ENCODE results near the gene C19orf67. TPM values are rescaled to one million over a fixed set of nuclear protein-coding genes. Genes with fewer than 3 reads are reported as not detected.
"Not testable (repeated sequence)": the region's sequence is repeated elsewhere in the genome, so short reads cannot be mapped to it uniquely, and the experiment has no call there.

C19orf67 gene
- total and polyA plus RNA-seq, 8 donors: not detected

- no peak for DNase-seq
- no peak for FAIRE-seq
- no peak for ATAC-seq
- Histone ChIP-seq H3K36me3 (peaks cover 0 to 6% (median 0%) of the 10 kb centered on the region in 3 donors), H3K9me3 (no peaks in the 10 kb centered on the region), H3K27ac (no peak overlapping the region), H3K4me1 (no peaks in the 10 kb centered on the region), H3K4me3 (no peak overlapping the region), H3K27me3 (no peaks in the 10 kb centered on the region)
- no peak for TF ChIP-seq CTCF (IDR thresholded peaks at IDR 0.05)
- 83 to 90% methylated on average over 6 of the region's 6 CpGs for WGBS, 2 donors
- intact Hi-C loops (cut with DNase I): no loop called here
These were observed 33.1 kb downstream of the C19orf67 start for GRCh38 chr19:14052470-14052869.

GRCh38 chr19:14051980-14052379 lies 33.6 kb downstream of the C19orf67 start:
- Histone ChIP-seq H3K4me1 (no peaks in the 10 kb centered on the region), H3K27ac (no peak overlapping the region), H3K4me3 (no peak overlapping the region), H3K27me3 (no peaks in the 10 kb centered on the region), H3K36me3 (peaks cover 0 to 6% (median 0%) of the 10 kb centered on the region in 3 donors), H3K9me3 (no peaks in the 10 kb centered on the region)
- no peak for FAIRE-seq
- no peak for TF ChIP-seq CTCF (IDR thresholded peaks at IDR 0.05)
- intact Hi-C loops (cut with DNase I): no loop called here
- peak in 1 of 4 donors; percentile 9 for ATAC-seq
- DNase-seq: no peak
- 76 to 80% methylated on average over 9 of the region's 9 CpGs for WGBS, 2 donors

- H3K27me3 ChIP-seq; DNase-seq; H3K36me3 ChIP-seq; ATAC-seq; H3K4me1 ChIP-seq; H3K27ac ChIP-seq; intact Hi-C loops (cut with DNase I); FAIRE-seq; H3K9me3 ChIP-seq; H3K4me3 ChIP-seq: not testable (repeated sequence)
- WGBS, 2 donors: 94 to 96% methylated on average over 11 of the region's 11 CpGs
These were observed 34.6 kb downstream of the C19orf67 start for GRCh38 chr19:14050961-14051360.

- no peak for DNase-seq
- intact Hi-C loops (cut with DNase I): no loop called here
- H3K4me3 ChIP-seq: no peak overlapping the region
- no peaks in the 10 kb centered on the region for H3K4me1 ChIP-seq
- no peak for TF ChIP-seq CTCF (IDR thresholded peaks at IDR 0.05)
- WGBS, 2 donors: 94 to 98% methylated on average over 4 of the region's 4 CpGs
- H3K9me3 ChIP-seq: no peaks in the 10 kb centered on the region
- H3K27ac ChIP-seq: no peak overlapping the region
- peaks cover 0 to 6% (median 0%) of the 10 kb centered on the region in 3 donors for H3K36me3 ChIP-seq
- ATAC-seq: no peak
- no peak for FAIRE-seq
- no peaks in the 10 kb centered on the region for H3K27me3 ChIP-seq
These were observed 35.1 kb downstream of the C19orf67 start for GRCh38 chr19:14050512-14050911.

GRCh38 chr19:14048443-14049153 lies 37.0 kb downstream of the C19orf67 start:
- TF ChIP-seq CTCF (IDR thresholded peaks at IDR 0.05): peak; percentile 60 to 67 (median 64)
- no peaks in the 10 kb centered on the region for H3K27me3 ChIP-seq
- H3K36me3 ChIP-seq: no peaks in the 10 kb centered on the region
- ATAC-seq (peak in 3 of 4 donors; percentile 77 to 91 (median 82)), FAIRE-seq (no peak), DNase-seq (peak in 3 of 6 donors; percentile 49 to 76 (median 52))
- H3K27ac ChIP-seq: no peak overlapping the region
- H3K4me3 ChIP-seq: no peak overlapping the region
- no peaks in the 10 kb centered on the region for H3K4me1 ChIP-seq
- intact Hi-C loops (cut with DNase I): no loop called here
- WGBS, 2 donors: 73 to 76% methylated on average over 8 of the region's 8 CpGs
- H3K9me3 ChIP-seq: no peaks in the 10 kb centered on the region

- ATAC-seq; DNase-seq; H3K4me3 ChIP-seq; H3K27ac ChIP-seq; intact Hi-C loops (cut with DNase I); H3K27me3 ChIP-seq; H3K36me3 ChIP-seq; H3K4me1 ChIP-seq; FAIRE-seq; H3K9me3 ChIP-seq: not testable (repeated sequence)
- 97 to 99% methylated on average over 10 of the region's 10 CpGs for WGBS, 2 donors
These were observed 37.7 kb downstream of the C19orf67 start for GRCh38 chr19:14047866-14048265.

All from pancreas (tissue), 10 donors.